Activated naive CD4-positive, alpha-beta T cell treated with anti-CD3 and anti-CD28 coated beads, Interleukin-2, amount 50 U/mL, for 16 hours (primary cell): ENCODE results near the gene ARRB1.
"Not testable (repeated sequence)": the region's sequence is repeated elsewhere in the genome, so short reads cannot be mapped to it uniquely, and the experiment has no call there.

Experiments
- DNase-seq: peaks from one replicate; pipeline ENCODE4 v3.0.0-alpha.2; 2020

Gene ARRB1

DNA sequence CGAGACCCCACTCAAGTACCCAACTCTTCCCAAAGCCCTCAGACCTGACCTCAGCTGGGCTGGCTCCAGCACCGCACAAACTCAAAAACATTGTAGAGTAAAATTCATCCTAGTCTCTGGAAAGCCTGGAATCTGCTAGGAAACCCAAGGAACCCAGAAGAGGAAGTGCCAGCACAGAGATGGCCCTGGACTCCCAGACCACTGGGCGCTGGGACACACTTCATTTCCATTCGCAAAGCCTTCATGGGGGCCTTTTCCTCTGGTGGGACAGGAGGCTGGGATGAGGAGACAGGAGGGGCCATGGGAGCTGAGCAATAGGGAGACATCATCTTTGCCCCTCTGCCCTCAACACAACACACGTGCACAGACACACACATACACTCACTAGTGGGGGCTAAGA, 30.8 kb downstream of the ARRB1 start:
- DNase-seq: no peak

GRCh38 chr11:75320046-75320618, 31.3 kb downstream of the ARRB1 start:
- DNase-seq: no peak

DNA sequence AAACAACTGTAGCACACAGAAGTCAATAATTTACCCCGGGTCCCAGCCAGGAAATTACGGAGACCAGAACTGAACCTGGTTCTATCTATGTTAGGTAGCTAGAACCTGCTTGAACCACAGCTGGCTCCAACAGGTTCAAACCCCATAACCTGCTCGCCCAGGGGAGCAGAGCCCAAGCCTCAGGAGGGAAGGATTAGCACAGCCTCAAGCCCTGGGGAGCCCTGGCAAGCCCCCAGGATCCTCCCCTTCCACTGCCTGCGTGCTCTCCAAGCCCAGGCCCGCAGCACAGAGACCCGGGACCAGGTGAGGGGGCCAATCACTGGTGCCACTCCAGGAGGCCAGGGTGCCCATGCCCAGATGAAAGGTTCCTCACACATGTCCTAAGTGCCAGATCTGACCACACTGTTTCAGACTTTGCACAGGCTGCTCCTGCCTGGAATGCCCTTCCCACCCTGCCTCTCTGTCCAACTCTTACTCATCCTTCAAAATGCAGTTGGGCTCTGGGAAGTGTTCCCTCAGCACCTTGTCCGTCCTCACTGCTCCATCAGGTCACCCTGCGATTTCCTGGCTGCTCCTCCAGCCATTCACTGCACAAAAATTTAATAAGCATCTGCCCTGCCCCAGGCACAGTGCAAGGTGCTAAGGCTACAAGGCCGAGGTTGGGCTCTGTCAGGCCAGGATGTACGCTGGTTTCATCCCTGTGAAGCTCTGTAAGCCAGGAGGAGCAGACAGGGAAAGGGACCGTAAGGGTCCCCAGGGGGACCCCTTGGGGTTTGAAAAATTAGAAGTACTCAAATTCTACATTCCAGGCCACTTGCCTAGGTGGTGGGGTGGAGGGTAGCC, 32.2 kb downstream of the ARRB1 start:
- DNase-seq: no peak

DNA sequence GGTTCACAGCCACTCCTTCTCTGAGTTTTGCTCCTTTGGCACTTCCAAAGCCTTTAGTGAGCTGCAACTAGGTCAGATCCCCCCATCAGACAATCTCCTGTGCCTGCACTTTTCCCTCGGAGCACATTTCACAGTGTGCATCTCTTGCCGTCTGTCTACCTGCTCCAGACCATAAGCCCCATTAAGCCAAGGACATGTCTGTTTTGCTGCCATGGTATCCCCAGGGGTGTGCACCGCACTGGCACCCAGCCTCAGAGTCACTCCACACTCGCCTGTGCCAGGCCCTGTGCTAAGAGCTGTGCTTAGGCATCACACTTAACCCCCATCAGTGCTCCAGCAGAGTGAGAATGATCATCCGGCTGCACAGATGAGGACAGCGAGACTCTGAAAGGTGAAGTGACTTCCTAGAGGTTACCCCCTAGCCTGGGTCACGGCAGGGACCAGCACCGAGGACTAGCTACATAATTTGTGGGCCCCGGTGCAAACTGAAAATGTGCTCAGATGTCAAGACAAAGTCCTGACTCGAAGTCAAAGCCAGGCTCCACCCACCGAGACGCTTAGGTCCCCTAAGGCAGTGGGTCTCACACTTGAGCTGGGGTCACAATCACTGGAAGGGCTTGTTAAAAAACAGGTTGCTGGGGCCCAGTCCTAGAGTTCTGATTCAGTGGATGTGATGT, 33.9 kb downstream of the ARRB1 start:
- no peak for DNase-seq

DNA sequence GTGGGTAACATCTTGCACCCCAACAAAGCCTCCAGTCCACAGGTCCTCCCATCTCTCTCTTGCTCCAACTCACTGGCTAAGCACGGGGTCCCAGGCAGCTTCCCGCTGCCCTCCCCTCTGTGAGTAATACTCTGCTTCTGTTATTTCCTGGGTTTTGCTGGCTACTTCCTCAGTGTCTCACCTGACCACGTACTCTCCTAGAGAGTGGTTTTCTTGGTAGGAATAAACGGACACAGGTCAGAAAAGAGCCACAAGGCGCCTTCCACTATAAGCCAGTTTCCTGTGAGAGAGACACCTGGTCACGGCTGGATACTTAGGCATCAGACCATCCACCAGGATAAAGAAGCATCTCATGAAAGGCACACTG, 36.0 kb downstream of the ARRB1 start:
- no peak for DNase-seq

- no peak for DNase-seq
These were observed 36.6 kb downstream of the ARRB1 start for GRCh38 chr11:75314771-75315438.

GRCh38 chr11:75313513-75314272, 37.8 kb downstream of the ARRB1 start:
- DNase-seq: no peak

DNA sequence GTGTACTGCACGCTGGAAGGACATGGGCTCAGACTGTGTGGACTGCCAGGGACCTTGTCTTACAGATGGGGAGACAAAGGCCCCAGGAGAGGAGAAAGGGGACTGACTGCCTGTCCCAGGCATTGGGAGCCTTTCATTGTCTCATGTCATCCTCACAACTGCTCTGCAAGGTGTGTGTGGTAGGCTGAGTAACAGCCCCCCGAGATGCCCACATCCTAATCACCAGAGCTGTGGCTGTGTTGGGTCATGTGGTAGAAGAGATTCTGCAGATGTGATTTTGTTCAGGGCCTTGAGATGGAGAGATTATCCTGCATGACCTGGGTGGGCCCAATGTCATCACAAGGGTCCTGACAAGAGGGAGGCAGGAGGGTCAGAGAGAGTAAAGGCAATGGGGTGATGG, 39.1 kb downstream of the ARRB1 start:
- DNase-seq: no peak

DNA sequence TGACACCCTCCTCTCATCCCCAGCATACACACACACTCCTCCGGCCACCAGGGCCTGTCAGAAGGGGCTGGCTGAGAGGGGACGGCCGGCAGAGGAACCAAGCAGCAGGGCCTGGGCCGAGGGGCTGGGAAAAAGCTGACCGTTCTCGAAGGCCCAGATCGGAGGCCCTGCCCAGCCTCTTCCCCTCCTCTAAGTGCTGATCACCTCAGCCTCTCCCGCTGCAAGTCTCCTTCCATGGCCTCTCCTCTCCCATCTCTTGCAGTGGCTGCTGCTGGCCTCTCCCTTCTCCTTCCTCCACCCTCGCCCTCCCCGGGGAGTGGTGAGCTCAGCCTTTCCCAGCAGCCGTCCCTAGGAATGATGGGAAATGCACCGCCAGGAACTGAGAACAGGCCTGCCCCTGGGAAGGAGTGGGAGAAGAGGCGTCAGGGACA, 39.6 kb downstream of the ARRB1 start:
- DNase-seq: no peak

GRCh38 chr11:75308986-75309385, 42.5 kb downstream of the ARRB1 start:
- DNase-seq: no peak

- DNase-seq: no peak
These were observed 43.3 kb downstream of the ARRB1 start for GRCh38 chr11:75308116-75308515.

DNA sequence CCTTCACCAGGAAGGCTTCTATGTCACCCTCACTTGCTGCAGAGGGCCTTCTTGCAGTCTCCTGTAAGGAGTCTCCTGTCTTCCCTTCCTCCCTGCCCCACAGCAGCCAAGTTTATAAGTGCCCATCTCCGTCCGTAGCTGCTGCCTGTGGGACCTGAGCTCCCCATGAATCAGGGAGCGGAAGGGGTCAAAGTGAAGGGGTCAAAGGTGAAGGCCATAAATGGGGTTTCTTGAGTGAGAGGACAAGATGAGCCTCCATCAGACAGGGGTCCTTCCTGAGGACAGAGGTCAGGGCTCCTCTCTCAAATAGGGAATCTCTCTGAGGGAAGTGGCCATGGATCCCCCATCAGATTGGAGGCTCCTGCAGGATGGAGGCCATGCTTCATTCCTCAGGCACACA, 44.4 kb downstream of the ARRB1 start:
- DNase-seq: no peak

DNA sequence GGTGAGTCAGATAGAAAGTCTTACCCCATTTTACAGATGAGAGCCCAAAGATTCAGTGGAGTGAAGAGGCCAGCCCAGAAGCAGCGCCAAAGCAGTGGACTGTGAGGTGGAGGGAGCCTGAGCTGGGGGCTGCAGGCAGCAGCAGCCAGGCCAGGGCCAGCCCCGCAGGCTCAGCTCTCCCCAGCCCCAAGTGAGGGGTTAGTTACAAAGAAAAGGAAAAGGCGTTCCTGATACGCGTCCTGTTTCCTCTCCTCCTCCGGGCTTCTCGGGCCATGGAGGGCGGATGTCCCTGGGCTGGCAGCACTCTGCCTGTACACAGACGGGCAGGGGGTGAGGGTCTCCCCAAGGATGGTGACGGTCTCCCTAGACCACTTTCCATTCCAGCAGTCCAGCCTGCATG, 44.9 kb downstream of the ARRB1 start:
- DNase-seq: no peak

DNA sequence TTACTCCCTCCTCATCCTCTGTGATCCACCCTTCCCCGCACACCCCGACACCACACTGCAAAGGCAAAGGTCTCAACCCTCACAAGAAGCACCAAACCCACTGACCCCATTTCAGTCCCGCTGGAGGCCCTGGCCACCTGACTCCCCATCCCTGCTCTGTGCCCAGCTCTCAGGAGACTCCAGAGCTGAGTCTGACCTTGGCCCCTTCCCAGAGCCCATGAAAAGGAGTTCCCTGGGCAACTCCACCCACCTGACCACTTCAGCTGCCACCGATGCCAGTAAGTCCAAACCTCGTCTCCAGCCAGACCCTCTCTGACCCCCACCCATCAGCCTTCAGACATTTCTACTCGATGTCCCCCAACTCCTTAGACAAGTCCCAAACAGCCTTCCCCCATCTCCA, 45.5 kb downstream of the ARRB1 start:
- no peak for DNase-seq

DNA sequence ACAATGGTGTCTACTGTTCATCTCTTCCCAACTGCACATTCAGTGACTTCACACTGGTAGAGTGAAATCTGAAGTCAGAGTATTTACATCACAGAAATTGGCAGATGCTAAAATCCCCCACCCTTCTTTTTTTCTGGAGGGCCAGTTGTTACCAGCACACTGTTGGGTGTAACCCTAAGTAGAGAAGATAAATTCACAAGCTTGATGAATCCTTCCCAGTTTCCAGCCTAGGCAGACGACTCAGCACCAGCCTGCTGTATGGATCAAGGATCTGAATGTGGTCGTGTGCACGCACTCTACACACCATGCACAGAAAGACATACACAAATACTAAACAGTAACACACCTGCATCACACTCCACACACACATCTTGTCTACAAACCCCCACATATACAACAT, 46.0 kb downstream of the ARRB1 start:
- DNase-seq: no peak

DNA sequence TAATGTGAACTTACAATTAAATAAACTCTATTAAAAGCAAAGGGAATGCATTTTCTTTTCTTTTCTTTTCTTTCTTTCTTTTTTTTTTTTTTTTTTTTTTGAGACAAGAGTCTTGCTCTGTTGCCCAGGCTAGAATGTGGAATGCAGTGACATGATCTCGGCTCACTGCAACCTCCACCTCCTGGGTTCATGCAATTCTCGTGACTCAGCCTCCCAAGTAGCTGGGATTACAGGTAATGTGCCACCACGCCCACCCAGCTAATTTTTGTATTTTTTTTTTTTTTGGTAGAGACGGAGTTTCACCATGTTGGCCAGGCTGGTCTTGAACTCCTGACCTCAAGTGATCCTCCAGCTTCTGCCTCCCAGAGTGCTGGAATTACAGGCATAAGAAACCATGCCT, 46.5 kb downstream of the ARRB1 start:
- not testable (repeated sequence) for DNase-seq

DNA sequence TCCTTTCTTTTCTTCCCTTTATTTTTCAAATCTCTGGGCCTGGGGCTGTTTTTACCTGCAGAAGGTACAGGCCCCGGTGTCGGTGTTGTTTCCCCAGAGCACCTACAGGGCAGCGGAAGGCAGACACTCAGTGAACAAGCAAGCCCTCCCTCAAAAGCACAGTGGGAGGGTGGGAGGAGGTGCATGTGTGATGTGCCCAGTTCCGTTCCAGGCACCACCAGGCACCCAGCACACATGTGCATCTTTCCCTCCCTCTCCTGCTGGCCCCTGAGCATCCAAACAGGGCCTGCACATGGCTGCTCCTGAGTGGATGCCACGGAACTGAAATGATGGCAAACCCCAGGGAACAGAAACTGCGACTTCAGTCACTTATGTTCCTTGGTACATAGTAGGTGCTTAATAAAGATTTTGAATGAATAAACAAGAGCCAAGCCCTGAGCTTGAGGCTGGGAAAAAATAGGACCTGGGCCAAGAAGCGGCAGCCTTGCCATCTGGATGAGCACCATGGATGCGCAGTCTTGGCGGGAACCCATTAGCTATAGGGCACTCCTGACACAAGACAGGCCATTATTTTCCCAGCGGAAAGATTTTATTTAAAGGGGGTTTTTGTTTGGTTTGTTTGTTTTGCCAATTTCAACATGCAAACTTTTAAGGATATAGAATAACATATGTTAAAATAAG, 47.8 kb downstream of the ARRB1 start:
- no peak for DNase-seq

DNA sequence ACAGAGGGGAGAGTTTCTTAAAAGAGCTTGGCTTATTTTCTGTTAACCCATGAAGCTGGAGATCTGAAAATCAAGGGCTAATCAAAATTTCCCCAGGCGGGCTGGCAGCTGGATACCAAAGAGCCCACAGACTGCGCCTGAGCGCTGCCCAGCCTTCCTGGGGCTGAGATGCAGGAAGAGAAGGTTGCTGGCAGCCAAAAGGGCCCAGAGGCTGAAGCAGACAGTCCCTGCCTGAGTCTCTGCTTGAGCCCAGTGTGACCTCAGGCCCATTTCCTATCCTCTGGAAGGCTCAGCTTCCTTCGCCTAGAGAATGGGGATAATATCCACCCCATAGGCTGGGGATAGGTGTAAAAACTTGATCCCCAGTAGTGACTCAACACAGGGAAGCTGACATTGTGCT, 49.1 kb downstream of the ARRB1 start:
- DNase-seq: no peak

DNA sequence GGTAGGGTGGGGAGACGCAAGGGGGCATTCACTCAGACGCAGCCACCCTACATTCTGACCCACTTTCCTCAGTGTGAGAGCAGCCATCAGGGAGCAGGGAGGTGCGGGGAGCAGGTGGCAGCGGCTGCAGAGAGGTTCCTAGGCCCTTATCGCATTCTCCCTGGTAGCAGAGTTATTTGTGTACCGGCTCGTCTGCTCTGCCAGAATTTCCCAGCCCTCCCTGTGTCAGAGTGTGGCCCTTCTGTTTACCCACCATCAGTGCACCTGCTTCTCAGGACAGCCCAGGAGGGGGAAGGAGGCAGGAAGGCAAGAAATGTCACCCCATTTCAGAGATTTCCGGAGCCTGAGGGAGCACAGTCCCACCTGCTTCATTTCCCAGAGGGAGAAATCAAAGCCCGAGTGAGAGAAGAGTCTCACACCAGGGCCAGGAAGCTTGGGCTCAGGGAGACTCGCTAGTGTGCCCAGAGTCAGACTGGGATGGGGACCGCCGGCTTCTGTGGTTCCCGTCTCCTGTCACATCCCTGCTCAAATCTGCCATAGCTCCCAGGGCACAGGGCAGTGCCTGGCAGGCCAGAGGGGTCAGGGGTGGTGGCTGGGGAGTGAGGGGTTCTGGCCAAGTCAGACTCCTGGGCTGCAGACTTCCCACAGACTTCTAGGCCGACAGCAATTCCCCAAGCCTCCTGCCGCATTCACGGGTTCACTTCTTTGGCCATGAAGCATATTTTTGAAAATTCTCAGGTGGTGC, 49.7 kb downstream of the ARRB1 start:
- no peak for DNase-seq

GRCh38 chr11:75301131-75301530, 50.3 kb downstream of the ARRB1 start:
- no peak for DNase-seq

DNA sequence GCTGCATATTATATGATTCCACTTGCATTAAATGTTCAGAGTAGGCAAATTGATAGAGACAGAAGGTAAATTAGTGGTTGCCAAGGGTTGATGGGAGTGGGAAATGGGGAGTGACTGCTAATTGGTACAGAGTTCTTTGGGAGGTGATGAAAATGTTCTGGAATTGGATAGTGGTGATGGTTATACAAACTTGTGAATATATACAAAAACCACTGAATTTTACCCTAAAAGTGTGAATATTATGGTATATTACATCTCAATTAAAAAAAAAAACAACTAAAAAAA, 52.5 kb downstream of the ARRB1 start:
- DNase-seq: no peak
